ENCODE results near the gene CELF4.

CELF4 gene

DNA sequence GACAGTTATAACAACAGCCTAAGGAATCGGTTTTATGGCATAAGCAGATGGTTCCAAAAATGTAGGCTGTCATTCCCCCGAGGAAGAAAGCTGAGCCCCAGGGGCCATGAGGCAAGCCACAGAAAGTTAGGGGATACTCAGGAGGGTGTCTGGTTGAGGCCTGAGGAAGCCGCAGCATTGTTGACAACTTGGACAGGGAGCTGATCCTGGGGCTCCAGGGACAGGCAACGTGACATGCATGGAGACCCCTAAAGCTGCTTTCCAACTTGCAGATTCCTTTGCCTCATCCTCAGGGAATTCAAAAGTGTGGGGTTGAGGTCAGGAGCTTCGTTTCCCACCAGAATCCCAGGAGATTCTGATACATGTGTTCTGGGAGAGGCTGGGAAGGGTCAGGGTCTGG, 20.9 kb downstream of the CELF4 start:
- H3K27me3 ChIP-seq (replicated peaks in 2 of 5; ENCODE audit: control insufficient read depth in 4 of 5, insufficient read depth in 5 of 5, low read length in 4 of 5), result peaks cover 0 to 13% (median 8%) of the 10 kb centered on the region in 5 experiments
- no peaks in the 10 kb centered on the region for H3K9me3 ChIP-seq (ENCODE audit: control extremely low read depth in 1 of 5, control insufficient read depth in 4 of 5, insufficient read depth in 2 of 5, low read depth in 1 of 5, low read length in 4 of 5)
- CTCF ChIA-PET, result interaction anchor here (0.6 to 1.5 kb wide), 3 partner anchors 11 to 40 kb away, joined by 3 to 4 read pairs (median 3); no protein-coding TSS in a partner anchor
- no peaks in the 10 kb centered on the region for H3K36me3 ChIP-seq (ENCODE audit: control insufficient read depth in 4 of 4, insufficient read depth in 4 of 4, low read length in 3 of 4)
- 93% methylated on average over 4 of the region's 5 CpGs for WGBS (ENCODE audit: insufficient coverage)
- POLR2A ChIA-PET, result no interaction called here
- no peak overlapping the region for H3K27ac ChIP-seq (ENCODE audit: insufficient read depth in 1 of 2, low read depth in 1 of 2, low read length in 2 of 2, poor library complexity in 1 of 2, severe bottlenecking in 2 of 2)
- no peaks in the 10 kb centered on the region for H3K4me1 ChIP-seq (ENCODE audit: control extremely low read depth in 1 of 4, control insufficient read depth in 4 of 4, insufficient read depth in 4 of 4, low read length in 3 of 4)
- DNase-seq, result no peak
- no peak overlapping the region for H3K4me3 ChIP-seq (ENCODE audit: control insufficient read depth in 1 of 7, extremely low read depth in 1 of 7, insufficient read depth in 4 of 7, low read depth in 2 of 7, low read length in 6 of 7)

DNA sequence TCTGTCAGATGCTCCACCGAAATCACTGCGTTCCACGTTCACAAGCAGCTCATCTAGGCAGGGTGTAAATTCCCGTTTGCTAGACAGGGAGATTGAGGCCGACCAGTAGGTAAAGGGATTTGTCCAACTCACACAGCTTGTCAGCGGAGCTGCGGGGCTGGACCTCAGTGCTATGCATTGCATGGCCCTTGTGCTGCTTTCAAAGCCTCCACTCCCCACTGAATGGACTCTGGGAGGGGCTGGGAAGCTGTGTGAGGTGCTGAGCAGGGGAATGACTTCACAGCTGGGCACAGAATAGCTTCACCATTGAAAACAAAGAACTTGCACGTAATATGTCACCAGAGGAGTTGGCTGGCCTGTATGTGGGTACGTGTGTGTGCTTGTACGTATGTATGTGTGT, 21.4 kb downstream of the CELF4 start:
- no peak for DNase-seq
- CTCF ChIA-PET, result interaction anchor here (0.6 to 1.5 kb wide), 2 partner anchors 16 to 40 kb away, joined by 3 to 4 read pairs; no protein-coding TSS in a partner anchor
- H3K27me3 ChIP-seq (replicated peaks in 2 of 5; ENCODE audit: control insufficient read depth in 4 of 5, insufficient read depth in 5 of 5, low read length in 4 of 5), result peaks cover 0 to 17% (median 9%) of the 10 kb centered on the region in 5 experiments
- H3K4me1 ChIP-seq (ENCODE audit: control extremely low read depth in 1 of 4, control insufficient read depth in 4 of 4, insufficient read depth in 4 of 4, low read length in 3 of 4), result no peaks in the 10 kb centered on the region
- POLR2A ChIA-PET, result no interaction called here
- H3K36me3 ChIP-seq (ENCODE audit: control insufficient read depth in 4 of 4, insufficient read depth in 4 of 4, low read length in 3 of 4), result no peaks in the 10 kb centered on the region
- no peak overlapping the region for H3K4me3 ChIP-seq (ENCODE audit: control insufficient read depth in 1 of 7, extremely low read depth in 1 of 7, insufficient read depth in 4 of 7, low read depth in 2 of 7, low read length in 6 of 7)
- 91% methylated on average over 9 of the region's 10 CpGs for WGBS (ENCODE audit: insufficient coverage)
- H3K27ac ChIP-seq (ENCODE audit: insufficient read depth in 1 of 2, low read depth in 1 of 2, low read length in 2 of 2, poor library complexity in 1 of 2, severe bottlenecking in 2 of 2), result no peak overlapping the region
- H3K9me3 ChIP-seq (ENCODE audit: control extremely low read depth in 1 of 5, control insufficient read depth in 4 of 5, insufficient read depth in 2 of 5, low read depth in 1 of 5, low read length in 4 of 5), result no peaks in the 10 kb centered on the region

GRCh38 chr18:37543321-37543720, 22.3 kb downstream of the CELF4 start:
- CTCF ChIA-PET, result no interaction called here
- POLR2A ChIA-PET, result no interaction called here
- Histone ChIP-seq H3K27ac (ENCODE audit: insufficient read depth in 1 of 2, low read depth in 1 of 2, low read length in 2 of 2, poor library complexity in 1 of 2, severe bottlenecking in 2 of 2) (no peak overlapping the region), H3K27me3 (replicated peaks in 2 of 5; ENCODE audit: control insufficient read depth in 4 of 5, insufficient read depth in 5 of 5, low read length in 4 of 5) (peaks cover 4 to 26% (median 10%) of the 10 kb centered on the region in 5 experiments), H3K4me1 (ENCODE audit: control extremely low read depth in 1 of 4, control insufficient read depth in 4 of 4, insufficient read depth in 4 of 4, low read length in 3 of 4) (no peaks in the 10 kb centered on the region), H3K36me3 (ENCODE audit: control insufficient read depth in 4 of 4, insufficient read depth in 4 of 4, low read length in 3 of 4) (no peaks in the 10 kb centered on the region), H3K4me3 (ENCODE audit: control insufficient read depth in 1 of 7, extremely low read depth in 1 of 7, insufficient read depth in 4 of 7, low read depth in 2 of 7, low read length in 6 of 7) (no peak overlapping the region), H3K9me3 (ENCODE audit: control extremely low read depth in 1 of 5, control insufficient read depth in 4 of 5, insufficient read depth in 2 of 5, low read depth in 1 of 5, low read length in 4 of 5) (no peaks in the 10 kb centered on the region)
- 100% methylated on average over 1 of the region's 4 CpGs for WGBS (ENCODE audit: insufficient coverage)
- DNase-seq, result no peak

DNA sequence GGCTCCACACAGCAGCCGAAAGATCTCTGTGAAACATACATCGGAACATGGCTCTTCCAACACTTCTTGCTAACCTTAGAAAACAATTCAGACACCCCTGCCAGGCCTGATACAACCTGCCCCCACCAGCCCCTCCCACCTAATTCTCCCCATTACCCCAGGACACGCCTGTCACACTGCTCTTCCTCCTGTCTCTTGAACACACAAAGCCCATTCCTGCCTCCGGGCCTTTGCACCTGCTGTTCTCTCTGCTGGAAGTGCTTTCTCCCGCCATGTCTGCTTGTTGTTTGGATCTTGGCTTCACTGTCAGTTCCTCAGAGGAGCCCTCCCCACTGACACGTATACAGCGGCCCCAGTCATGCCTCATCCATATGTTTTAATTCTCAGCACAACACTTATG, 24.1 kb downstream of the CELF4 start:
- WGBS (ENCODE audit: insufficient coverage), result 95% methylated on average over 6 of the region's 7 CpGs
- Histone ChIP-seq H3K4me3 (ENCODE audit: control insufficient read depth in 1 of 7, extremely low read depth in 1 of 7, insufficient read depth in 4 of 7, low read depth in 2 of 7, low read length in 6 of 7) (no peak overlapping the region), H3K27ac (ENCODE audit: insufficient read depth in 1 of 2, low read depth in 1 of 2, low read length in 2 of 2, poor library complexity in 1 of 2, severe bottlenecking in 2 of 2) (no peak overlapping the region), H3K9me3 (ENCODE audit: control extremely low read depth in 1 of 5, control insufficient read depth in 4 of 5, insufficient read depth in 2 of 5, low read depth in 1 of 5, low read length in 4 of 5) (no peaks in the 10 kb centered on the region), H3K27me3 (replicated peaks in 2 of 5; ENCODE audit: control insufficient read depth in 4 of 5, insufficient read depth in 5 of 5, low read length in 4 of 5) (peaks cover 4 to 43% (median 11%) of the 10 kb centered on the region in 5 experiments), H3K4me1 (ENCODE audit: control extremely low read depth in 1 of 4, control insufficient read depth in 4 of 4, insufficient read depth in 4 of 4, low read length in 3 of 4) (no peaks in the 10 kb centered on the region), H3K36me3 (ENCODE audit: control insufficient read depth in 4 of 4, insufficient read depth in 4 of 4, low read length in 3 of 4) (no peaks in the 10 kb centered on the region)
- CTCF ChIA-PET, result interaction anchor here (1.6 kb wide), 1 partner anchor 15 kb away, joined by 4 read pairs; no protein-coding TSS in a partner anchor
- POLR2A ChIA-PET, result no interaction called here
- no peak for DNase-seq

DNA sequence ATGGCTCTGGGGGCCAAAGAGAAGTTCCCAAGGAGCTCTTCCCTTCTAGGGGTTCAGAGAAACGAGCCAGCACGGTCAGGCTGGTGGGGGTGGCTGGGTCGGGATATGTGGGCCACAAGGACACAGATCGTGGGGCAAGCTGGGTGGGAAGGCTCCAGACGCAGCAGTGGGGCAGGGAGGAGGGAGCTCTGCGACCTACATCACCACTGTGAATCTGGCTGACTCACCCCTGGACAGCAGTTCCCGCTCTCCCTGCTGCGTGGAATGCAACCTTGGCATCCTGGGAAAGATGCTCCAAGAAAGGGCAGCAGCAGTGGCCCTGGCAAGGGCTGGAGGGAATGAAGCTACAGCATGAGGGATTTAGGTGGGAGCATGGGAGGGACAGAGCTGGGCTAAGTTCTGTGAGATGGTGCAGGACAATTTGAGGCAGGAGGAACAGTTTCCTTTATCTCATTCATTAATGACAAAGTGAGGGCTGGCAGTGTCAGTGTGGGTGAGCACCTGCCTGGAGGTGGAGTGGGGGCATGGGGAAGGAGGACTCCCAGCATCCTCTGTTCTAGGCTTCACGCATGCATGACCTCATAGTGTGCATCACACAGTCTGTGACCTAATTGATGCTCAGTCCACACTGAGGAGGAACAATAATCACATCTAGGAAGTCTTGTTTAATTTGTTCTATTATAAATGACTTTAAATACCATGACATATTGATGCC, 25.0 kb downstream of the CELF4 start:
- H3K27me3 ChIP-seq (replicated peaks in 2 of 5; ENCODE audit: control insufficient read depth in 4 of 5, insufficient read depth in 5 of 5, low read length in 4 of 5), result peaks cover 4 to 49% (median 13%) of the 10 kb centered on the region in 5 experiments
- no peaks in the 10 kb centered on the region for H3K4me1 ChIP-seq (ENCODE audit: control extremely low read depth in 1 of 4, control insufficient read depth in 4 of 4, insufficient read depth in 4 of 4, low read length in 3 of 4)
- no peaks in the 10 kb centered on the region for H3K9me3 ChIP-seq (ENCODE audit: control extremely low read depth in 1 of 5, control insufficient read depth in 4 of 5, insufficient read depth in 2 of 5, low read depth in 1 of 5, low read length in 4 of 5)
- no peak overlapping the region for H3K4me3 ChIP-seq (ENCODE audit: control insufficient read depth in 1 of 7, extremely low read depth in 1 of 7, insufficient read depth in 4 of 7, low read depth in 2 of 7, low read length in 6 of 7)
- ChIA-PET POLR2A (no interaction called here), CTCF (interaction anchor here (0.8 to 1.7 kb wide), 3 partner anchors 9 to 65 kb away, joined by 4 to 8 read pairs (median 4); no protein-coding TSS in a partner anchor)
- H3K36me3 ChIP-seq (ENCODE audit: control insufficient read depth in 4 of 4, insufficient read depth in 4 of 4, low read length in 3 of 4), result no peaks in the 10 kb centered on the region
- DNase-seq, result no peak
- 75% methylated on average over 8 of the region's 9 CpGs for WGBS (ENCODE audit: insufficient coverage)
- no peak overlapping the region for H3K27ac ChIP-seq (ENCODE audit: insufficient read depth in 1 of 2, low read depth in 1 of 2, low read length in 2 of 2, poor library complexity in 1 of 2, severe bottlenecking in 2 of 2)

DNA sequence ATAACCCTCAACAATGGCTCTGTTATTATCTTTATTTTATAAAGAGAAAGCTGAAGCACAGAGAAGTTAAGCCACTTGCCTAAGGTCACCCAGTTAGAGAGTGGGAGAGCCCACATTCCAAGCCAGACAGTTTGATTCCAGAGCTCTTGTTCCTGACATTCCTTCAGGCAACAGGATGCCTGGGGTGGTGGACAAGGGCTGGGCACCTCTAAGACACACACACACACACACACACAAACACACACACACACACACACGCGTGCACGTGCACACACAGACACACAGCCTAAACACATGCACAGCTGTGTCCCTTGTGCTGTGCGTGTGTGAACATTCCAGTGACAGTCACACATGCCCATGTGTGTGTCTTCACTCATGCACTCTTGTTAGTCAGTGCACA, 26.4 kb downstream of the CELF4 start:
- CTCF ChIA-PET, result interaction anchor here (0.8 to 1.7 kb wide), 5 partner anchors 9 to 160 kb away, joined by 3 to 8 read pairs (median 3); no protein-coding TSS in a partner anchor
- no peak for DNase-seq
- POLR2A ChIA-PET, result no interaction called here

DNA sequence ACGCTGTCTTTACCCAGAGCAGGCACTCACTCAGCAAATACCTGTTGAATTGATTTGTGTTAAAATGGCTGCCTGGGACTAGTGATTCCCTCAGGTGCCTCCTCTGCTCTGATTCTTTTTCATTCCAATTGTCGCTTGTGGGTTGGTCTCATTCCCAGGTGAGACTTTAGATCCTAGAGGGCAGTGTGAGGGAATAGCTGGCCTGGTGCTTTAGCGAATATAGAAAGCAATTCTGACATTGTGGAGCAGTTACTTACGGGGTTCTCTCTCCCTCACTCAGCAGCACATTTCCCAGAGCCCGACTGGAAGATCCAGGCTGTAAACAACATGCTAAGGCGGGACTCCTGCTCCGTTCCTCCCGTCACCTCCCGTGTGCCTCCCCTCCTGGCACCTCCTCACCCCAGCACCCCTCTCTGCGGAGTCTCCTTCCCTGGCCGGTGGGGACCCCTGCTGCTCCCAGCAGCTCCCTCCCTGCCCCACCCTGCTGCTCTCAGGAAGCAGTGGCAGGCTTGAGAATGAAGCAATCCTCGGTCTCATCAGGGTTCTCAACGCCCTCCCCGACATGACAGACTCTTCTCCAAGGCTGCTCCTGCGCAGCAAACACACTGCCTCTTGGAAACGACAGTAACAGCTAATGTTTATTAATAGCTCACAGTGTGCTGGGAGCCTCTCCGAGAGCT, 26.9 kb downstream of the CELF4 start:
- ChIA-PET POLR2A (no interaction called here), CTCF (interaction anchor here (0.8 to 1.7 kb wide), 5 partner anchors 8 to 159 kb away, joined by 3 to 8 read pairs (median 3); no protein-coding TSS in a partner anchor)
- 36% methylated on average over 12 of the region's 17 CpGs for WGBS (ENCODE audit: insufficient coverage)
- H3K36me3 ChIP-seq (ENCODE audit: control insufficient read depth in 4 of 4, insufficient read depth in 4 of 4, low read length in 3 of 4), result no peaks in the 10 kb centered on the region
- no peaks in the 10 kb centered on the region for H3K4me1 ChIP-seq (ENCODE audit: control extremely low read depth in 1 of 4, control insufficient read depth in 4 of 4, insufficient read depth in 4 of 4, low read length in 3 of 4)
- H3K27ac ChIP-seq (ENCODE audit: insufficient read depth in 1 of 2, low read depth in 1 of 2, low read length in 2 of 2, poor library complexity in 1 of 2, severe bottlenecking in 2 of 2), result no peak overlapping the region
- DNase-seq, result no peak
- no peak overlapping the region for H3K4me3 ChIP-seq (ENCODE audit: control insufficient read depth in 1 of 7, extremely low read depth in 1 of 7, insufficient read depth in 4 of 7, low read depth in 2 of 7, low read length in 6 of 7)
- H3K27me3 ChIP-seq (replicated peaks in 2 of 5; ENCODE audit: control insufficient read depth in 4 of 5, insufficient read depth in 5 of 5, low read length in 4 of 5), result peaks cover 4 to 53% (median 17%) of the 10 kb centered on the region in 5 experiments
- H3K9me3 ChIP-seq (ENCODE audit: control extremely low read depth in 1 of 5, control insufficient read depth in 4 of 5, insufficient read depth in 2 of 5, low read depth in 1 of 5, low read length in 4 of 5), result no peaks in the 10 kb centered on the region

More for the DNA sequence above, 26.4 kb downstream of the CELF4 start:
- Histone ChIP-seq H3K27ac (ENCODE audit: insufficient read depth in 1 of 2, low read depth in 1 of 2, low read length in 2 of 2, poor library complexity in 1 of 2, severe bottlenecking in 2 of 2) (no peak overlapping the region), H3K27me3 (replicated peaks in 2 of 5; ENCODE audit: control insufficient read depth in 4 of 5, insufficient read depth in 5 of 5, low read length in 4 of 5) (peaks cover 4 to 50% (median 17%) of the 10 kb centered on the region in 5 experiments), H3K4me1 (ENCODE audit: control extremely low read depth in 1 of 4, control insufficient read depth in 4 of 4, insufficient read depth in 4 of 4, low read length in 3 of 4) (no peaks in the 10 kb centered on the region), H3K36me3 (ENCODE audit: control insufficient read depth in 4 of 4, insufficient read depth in 4 of 4, low read length in 3 of 4) (no peaks in the 10 kb centered on the region), H3K9me3 (ENCODE audit: control extremely low read depth in 1 of 5, control insufficient read depth in 4 of 5, insufficient read depth in 2 of 5, low read depth in 1 of 5, low read length in 4 of 5) (no peaks in the 10 kb centered on the region), H3K4me3 (ENCODE audit: control insufficient read depth in 1 of 7, extremely low read depth in 1 of 7, insufficient read depth in 4 of 7, low read depth in 2 of 7, low read length in 6 of 7) (no peak overlapping the region)
- WGBS (ENCODE audit: insufficient coverage), result 100% methylated on average over 1 of the region's 4 CpGs

Data from common myeloid progenitor, CD34-positive (primary cell).